ENCODE data around the gene RALB.

RALB gene

DNA sequence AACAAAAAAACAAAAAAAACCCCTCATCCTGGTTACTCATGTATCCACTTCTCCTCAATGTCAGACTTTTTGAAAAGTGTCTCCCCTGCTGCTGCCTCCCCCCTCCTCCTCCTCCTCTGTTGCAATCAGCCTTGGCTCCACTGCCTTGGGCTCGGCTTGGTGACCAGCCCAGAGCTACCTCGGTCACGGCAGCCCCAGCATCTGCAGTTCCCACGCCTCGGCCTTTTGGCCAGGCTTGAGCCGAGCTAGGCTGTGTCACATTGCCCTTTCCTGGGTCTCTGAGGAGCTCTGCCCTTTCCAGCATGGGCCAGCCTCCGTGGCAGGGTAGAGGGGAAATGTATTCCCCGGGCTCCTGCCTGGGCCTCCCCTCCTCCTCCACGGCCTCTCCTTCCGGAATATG, 70.6 kb downstream of the RALB start:
- TF ChIP-seq, protein P1, sequence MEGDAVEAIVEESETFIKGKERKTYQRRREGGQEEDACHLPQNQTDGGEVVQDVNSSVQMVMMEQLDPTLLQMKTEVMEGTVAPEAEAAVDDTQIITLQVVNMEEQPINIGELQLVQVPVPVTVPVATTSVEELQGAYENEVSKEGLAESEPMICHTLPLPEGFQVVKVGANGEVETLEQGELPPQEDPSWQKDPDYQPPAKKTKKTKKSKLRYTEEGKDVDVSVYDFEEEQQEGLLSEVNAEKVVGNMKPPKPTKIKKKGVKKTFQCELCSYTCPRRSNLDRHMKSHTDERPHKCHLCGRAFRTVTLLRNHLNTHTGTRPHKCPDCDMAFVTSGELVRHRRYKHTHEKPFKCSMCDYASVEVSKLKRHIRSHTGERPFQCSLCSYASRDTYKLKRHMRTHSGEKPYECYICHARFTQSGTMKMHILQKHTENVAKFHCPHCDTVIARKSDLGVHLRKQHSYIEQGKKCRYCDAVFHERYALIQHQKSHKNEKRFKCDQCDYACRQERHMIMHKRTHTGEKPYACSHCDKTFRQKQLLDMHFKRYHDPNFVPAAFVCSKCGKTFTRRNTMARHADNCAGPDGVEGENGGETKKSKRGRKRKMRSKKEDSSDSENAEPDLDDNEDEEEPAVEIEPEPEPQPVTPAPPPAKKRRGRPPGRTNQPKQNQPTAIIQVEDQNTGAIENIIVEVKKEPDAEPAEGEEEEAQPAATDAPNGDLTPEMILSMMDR (IDR thresholded peaks at IDR 0.05; ENCODE audit: insufficient read depth, low read depth, low read length, missing control alignments) = no peak
- no peak overlapping the region for H3K4me3 ChIP-seq (ENCODE audit: low read length)
- DNase-seq (ENCODE audit: low read depth) = no peak

DNA sequence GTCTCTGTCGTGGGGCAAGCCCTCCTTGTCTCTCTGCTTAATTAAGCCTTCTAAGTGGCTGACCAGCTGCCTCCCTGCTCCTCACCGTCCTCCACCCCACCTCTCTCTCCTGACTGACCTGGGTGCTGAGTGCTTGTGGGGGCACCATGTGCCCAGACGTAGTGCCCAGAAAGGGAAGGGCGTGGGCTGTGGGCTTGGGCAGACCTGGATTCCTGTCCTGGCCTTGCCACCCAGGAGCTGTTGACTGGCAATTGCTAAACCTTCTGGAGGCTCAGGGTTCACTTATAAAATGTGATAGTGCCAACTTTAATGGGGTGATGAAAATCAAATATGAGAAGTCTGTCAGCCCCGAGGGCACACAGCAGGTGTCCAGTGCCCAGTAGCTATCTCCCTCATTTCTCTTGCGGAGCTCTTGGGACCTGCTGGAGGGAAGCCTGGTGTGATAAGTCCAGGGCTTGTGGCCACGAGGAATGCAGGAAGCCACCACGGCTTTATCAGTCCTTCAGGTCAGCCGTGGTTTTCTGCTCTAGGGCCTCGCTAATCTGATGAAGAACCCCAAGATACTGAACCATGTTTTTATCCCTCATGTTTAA, 71.3 kb downstream of the RALB start:
- TF ChIP-seq, protein P1 (IDR thresholded peaks at IDR 0.05; ENCODE audit: insufficient read depth, low read depth, low read length, missing control alignments) = no peak
- H3K4me3 ChIP-seq (ENCODE audit: low read length) = no peak overlapping the region
- DNase-seq (ENCODE audit: low read depth) = no peak

DNA sequence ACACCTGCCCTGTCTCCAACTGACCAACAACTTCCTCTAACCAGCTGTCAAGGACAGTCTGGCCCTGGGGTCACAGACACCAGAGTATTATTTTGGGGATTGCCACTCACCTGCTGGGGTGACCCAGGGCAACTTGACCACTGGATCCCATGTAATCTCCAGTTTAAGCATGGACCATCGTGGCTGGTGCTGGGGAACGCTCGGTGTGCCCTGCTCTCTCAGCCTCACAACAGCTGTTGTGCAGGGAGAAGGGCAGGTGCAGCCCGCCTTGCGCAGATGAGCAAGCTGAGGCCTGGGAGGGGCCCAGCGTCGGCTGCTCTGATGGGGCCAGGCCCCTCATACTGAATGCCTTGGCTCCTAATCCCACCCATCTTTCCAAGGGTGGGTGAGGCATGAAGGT, 72.3 kb downstream of the RALB start:
- DNase-seq (ENCODE audit: low read depth) = no peak
- TF ChIP-seq, protein P1 (IDR thresholded peaks at IDR 0.05; ENCODE audit: insufficient read depth, low read depth, low read length, missing control alignments) = no peak
- H3K4me3 ChIP-seq (ENCODE audit: low read length) = no peak overlapping the region

DNA sequence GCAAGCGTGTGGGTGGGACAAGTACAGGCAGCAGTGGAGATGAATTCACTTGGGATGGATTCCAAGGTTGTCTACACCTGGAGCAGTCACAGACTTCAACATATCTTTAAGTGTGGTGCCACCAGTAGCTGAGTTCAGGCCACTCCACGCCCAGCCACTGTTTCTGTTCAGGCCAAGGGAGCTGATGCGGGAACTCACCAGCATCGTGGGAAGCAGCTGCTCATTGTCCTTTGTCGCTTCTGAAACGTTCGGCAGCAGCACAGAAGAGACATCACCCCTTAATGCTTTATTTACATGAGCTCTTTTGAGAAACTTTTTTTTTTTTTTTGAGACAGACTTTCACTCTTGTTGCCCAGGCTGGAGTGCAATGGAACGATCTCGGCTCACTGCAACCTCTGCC, 73.4 kb downstream of the RALB start:
- TF ChIP-seq, protein P1 (IDR thresholded peaks at IDR 0.05; ENCODE audit: insufficient read depth, low read depth, low read length, missing control alignments) = no peak
- no peak overlapping the region for H3K4me3 ChIP-seq (ENCODE audit: low read length)
- no peak for DNase-seq (ENCODE audit: low read depth)

DNA sequence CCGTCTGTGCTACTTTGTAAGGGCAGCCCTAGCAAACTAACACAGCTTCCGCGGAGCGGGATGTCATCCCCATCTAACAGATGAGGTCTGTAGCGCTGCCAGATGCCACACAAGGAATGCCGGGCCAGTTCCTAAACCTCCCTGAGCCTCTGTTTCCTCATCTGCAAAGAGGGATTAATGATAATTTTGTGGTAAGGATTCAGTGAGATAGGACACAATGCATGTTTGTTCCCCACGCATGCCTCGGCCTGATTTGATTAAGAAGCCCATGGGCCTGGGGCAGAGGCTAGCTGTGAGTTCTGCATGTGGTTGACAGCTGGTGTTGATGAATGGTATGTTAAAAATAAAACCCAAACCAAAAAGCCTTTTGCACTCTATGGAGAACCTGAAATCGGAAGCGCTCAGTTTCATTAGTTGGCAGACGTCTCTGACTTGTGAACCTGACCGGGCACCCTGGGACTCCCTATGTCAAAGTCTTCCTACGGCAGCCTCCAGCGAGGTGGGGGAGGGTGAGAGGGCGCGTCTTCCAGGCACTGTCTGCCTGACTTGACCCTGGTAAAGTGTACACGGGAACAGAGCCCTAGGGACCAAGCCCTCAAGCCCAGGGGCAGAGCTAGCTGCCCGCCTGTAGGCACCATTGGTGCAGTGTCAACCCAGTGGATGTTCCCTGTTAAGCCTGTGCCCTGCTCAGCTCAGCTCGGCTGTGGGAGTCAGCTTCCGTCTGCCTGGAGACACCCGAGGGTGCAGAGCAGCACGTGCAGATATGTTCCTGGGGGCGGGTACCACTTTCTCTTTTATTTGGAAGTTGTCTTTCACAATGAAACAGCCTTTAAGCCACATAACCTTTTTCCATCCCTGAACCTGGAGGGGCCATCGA, 78.5 kb downstream of the RALB start:
- DNase-seq (ENCODE audit: low read depth) = no peak
- TF ChIP-seq, protein P1 (IDR thresholded peaks at IDR 0.05; ENCODE audit: insufficient read depth, low read depth, low read length, missing control alignments) = no peak
- no peak overlapping the region for H3K4me3 ChIP-seq (ENCODE audit: low read length)

DNA sequence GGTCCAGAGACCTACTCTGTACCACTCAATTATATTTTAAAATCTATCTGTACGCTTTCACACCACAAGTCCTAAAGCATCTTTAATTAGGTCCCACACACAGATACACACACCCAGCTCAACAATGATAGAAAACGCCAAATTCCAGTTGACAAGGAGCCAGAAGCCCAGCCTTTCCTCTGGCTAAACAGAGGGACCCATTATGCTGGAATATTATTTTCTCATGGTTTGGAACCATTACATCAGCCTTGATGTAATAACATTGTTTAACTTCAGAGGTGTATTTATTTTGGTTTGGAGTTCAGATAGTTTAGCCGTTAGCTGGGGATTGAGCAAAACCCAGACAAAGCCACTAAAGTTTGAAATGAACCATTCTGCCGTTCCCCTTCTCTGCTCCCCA, 79.3 kb downstream of the RALB start:
- DNase-seq (ENCODE audit: low read depth) = no peak
- no peak overlapping the region for H3K4me3 ChIP-seq (ENCODE audit: low read length)
- TF ChIP-seq, protein P1 (IDR thresholded peaks at IDR 0.05; ENCODE audit: insufficient read depth, low read depth, low read length, missing control alignments) = no peak

All from epithelial cell of esophagus (primary cell).